ENCODE data around the gene MRPS12.
"Not testable (repeated sequence)": the region's sequence is repeated elsewhere in the genome, so short reads cannot be mapped to it uniquely, and the experiment has no call there.

The MRPS12 gene

GRCh38 chr19:38930776-38931520 is at the start of gene MRPS12:
TSS of gene MRPS12 (plus strand) at chr19:38930944. CDS start at chr19:38931295, 351 bp downstream.
- DNase-seq (ENCODE audit: low read depth): peak; percentile 94

DNA sequence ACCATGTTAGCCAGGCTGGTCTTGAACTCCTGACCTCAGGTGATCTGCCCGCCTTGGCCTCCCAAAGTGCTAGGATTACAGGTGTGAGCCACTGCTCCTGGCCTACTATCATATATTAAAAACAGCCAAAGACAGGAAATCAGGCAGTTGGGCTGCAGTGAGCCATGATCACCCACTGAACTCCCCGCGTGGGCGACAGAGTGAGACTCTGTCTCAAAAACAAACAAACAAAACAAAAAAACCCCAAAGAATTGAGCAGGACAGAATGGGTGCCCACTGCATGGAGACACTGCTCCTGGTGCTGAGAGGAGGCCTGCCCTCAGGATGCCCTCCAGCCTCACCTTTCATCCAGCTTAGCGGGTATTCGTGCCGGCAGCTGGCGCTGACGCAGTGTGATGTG is 47.5 kb upstream of the MRPS12 start:
- DNase-seq (ENCODE audit: low read depth): no peak

- not testable (repeated sequence) for DNase-seq (ENCODE audit: low read depth)
Measured at GRCh38 chr19:38884691-38885090, 46.1 kb upstream of the MRPS12 start.

- no peak for DNase-seq (ENCODE audit: low read depth)
Measured at GRCh38 chr19:38888876-38889275, 41.9 kb upstream of the MRPS12 start.

- DNase-seq (ENCODE audit: low read depth): no peak
Measured at GRCh38 chr19:38889803-38890202, 40.9 kb upstream of the MRPS12 start.

DNA sequence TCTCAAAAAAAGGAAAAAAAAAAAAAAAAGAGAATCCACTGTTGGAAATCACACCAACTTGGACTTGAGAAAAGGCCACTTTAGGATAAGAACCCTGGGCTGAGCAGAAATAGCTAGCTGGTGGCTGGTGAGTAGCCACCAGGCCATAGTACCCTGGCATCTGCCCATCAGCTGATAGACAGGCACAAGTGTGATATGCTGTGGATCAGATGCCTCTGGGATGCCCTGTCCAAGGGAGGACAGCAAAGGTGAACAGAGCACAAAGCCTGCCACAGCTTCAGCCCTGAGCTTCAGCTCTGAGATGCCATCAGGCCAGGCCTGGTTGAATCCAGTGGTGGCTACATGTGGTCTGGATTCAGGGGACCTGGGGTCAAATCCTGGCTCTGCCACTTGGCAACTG is 40.1 kb upstream of the MRPS12 start:
- no peak for DNase-seq (ENCODE audit: low read depth)

DNA sequence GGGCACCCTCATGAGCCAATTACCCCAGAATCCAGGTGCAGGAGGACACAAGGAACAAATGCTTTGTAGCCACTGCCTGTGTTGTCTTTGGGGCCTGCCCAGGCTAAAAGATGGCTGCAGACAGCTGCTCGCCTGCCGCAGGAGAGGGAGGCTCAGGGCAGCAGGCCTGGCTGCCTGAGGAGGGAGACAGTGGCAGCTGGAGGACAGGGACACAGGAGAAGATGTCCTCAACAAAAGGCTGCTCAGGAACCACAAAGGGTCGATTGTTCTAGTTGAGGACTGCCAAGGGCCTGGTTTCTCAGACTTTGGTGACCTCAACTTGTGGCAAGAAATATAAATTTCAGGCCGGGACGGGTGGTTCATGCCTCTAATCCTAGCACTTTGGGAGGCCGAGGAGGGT is 39.0 kb upstream of the MRPS12 start:
- DNase-seq (ENCODE audit: low read depth): no peak

- DNase-seq (ENCODE audit: low read depth): no peak
Measured at GRCh38 chr19:38892841-38893240, 37.9 kb upstream of the MRPS12 start.

DNA sequence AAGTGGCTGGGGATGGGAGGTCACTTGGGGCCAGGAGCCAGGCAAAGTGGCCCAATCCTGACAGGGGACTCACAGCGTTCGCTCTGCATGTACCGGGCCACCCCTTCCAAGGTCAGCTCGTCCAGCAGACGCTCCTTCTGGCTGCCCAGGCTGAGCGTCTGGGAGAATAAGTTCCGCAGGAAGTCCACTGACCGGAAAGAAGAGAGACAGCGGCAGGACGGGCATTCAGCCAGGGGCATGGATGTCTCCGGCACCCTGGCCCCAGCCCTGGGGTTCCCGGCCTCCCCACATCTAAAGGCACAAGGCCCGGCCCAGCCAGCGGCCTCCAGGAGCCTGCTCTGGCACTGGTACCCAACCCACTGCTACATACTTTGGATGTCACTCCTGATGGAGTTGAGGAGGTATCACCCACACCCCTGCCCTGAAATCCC is 37.4 kb upstream of the MRPS12 start:
- DNase-seq (ENCODE audit: low read depth): no peak

DNA sequence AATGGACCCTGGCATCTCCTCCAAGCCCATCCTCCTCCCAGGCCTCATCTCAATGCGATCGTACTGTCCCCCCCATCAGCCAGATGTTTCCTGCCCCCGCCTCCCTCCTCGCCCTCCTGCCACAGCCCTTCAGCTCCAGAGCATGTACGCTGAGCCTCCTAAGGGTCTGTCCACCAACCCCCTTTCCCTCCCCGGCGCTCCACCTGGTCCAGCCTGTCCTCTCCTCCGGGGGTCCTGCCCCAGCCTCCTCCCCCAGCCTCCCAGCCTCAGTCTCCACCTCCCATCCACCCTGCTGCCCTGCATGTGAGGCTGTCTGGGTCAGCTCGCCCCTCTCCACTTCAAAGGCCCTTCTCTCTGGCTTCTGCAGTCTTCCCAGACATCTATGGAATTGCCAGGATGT is 35.8 kb upstream of the MRPS12 start:
- DNase-seq (ENCODE audit: low read depth): no peak

- DNase-seq (ENCODE audit: low read depth): no peak
Measured at GRCh38 chr19:38898788-38899446, 31.8 kb upstream of the MRPS12 start.

- DNase-seq (ENCODE audit: low read depth): peak; percentile 97
Measured at GRCh38 chr19:38899447-38900201, 31.1 kb upstream of the MRPS12 start, which contains the start of the genes NFKBIB and SIRT2. TSS of gene NFKBIB (plus strand) at chr19:38899969. CDS start at chr19:38900033, 64 bp downstream. TSS of gene SIRT2 (minus strand) at chr19:38899618. CDS start at chr19:38899521, 97 bp downstream.

- DNase-seq (ENCODE audit: low read depth): no peak
Measured at GRCh38 chr19:38900202-38900629, 30.5 kb upstream of the MRPS12 start.

GRCh38 chr19:38900743-38901190 is 30.0 kb upstream of the MRPS12 start:
- no peak for DNase-seq (ENCODE audit: low read depth)

GRCh38 chr19:38901683-38902082 is 29.1 kb upstream of the MRPS12 start:
- no peak for DNase-seq (ENCODE audit: low read depth)

GRCh38 chr19:38904581-38905539 is 25.9 kb upstream of the MRPS12 start:
- DNase-seq (ENCODE audit: low read depth): no peak

GRCh38 chr19:38905620-38906019 is 25.1 kb upstream of the MRPS12 start:
- no peak for DNase-seq (ENCODE audit: low read depth)

DNA sequence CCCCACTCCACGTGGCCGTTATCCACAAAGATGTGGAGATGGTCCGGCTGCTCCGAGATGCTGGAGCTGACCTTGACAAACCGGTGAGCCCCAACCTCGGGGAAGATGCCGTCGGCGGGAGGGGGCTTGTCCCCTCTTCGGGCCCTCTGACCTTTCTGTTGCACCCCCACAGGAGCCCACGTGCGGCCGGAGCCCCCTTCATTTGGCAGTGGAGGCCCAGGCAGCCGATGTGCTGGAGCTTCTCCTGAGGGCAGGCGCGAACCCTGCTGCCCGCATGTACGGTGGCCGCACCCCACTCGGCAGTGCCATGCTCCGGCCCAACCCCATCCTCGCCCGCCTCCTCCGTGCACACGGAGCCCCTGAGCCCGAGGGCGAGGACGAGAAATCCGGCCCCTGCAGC is 23.5 kb upstream of the MRPS12 start:
- DNase-seq (ENCODE audit: low read depth): no peak

GRCh38 chr19:38907670-38908069 is 23.1 kb upstream of the MRPS12 start:
- no peak for DNase-seq (ENCODE audit: low read depth)

GRCh38 chr19:38908911-38909310 is 21.8 kb upstream of the MRPS12 start:
- no peak for DNase-seq (ENCODE audit: low read depth)

DNA sequence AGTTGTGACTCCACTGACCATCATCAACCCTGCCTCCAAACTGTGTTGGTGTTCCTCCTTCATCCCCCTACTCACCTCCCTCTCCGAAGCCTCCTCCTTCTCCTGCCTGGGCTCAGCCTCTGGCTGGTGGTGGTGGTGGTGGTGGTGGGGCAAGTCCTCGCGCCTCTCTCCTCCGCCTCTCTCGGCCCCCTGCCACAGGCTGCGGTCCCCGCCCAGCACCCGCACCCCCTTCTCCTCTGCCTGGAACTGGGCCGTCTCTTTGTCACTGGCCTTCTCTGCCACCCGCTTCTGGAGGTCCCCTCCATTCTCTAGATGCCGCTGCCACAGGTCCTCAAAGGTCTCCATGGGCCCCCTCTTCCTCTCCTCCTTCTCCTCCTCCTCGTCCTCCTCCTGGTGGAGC is 20.3 kb upstream of the MRPS12 start:
- DNase-seq (ENCODE audit: low read depth): no peak

All from stimulated activated CD8-positive, alpha-beta memory T cell treated with anti-CD3 and anti-CD28 coated beads, Interleukin-12 subunit alpha, Interleukin-12 subunit beta, amount 100 ng/mL, for 4 hours (primary cell).